Dendritic cell treated with granulocyte-macrophage colony-stimulating factor and Interleukin-4, amounts not matched to agents 40 ng/mL and 50 ng/mL, for 4 days (primary cell): ENCODE data around the gene SELENOH.
"Not testable (repeated sequence)": the region's sequence is repeated elsewhere in the genome, so short reads cannot be mapped to it uniquely, and the experiment has no call there.

Experiments
- H3K27ac Mint-ChIP-seq: one replicate; pipeline ENCODE4 v1.8.0; 2022; ENCODE audit warnings: mild to moderate bottlenecking, mixed read lengths
- H3K27me3 Mint-ChIP-seq: one replicate; pipeline ENCODE4 v1.8.0; 2022; ENCODE audit warnings: mild to moderate bottlenecking, mixed read lengths
- H3K36me3 Mint-ChIP-seq: one replicate; pipeline ENCODE4 v1.8.0; 2022; ENCODE audit warnings: low read depth, mixed read lengths
- H3K4me1 Mint-ChIP-seq: one replicate; pipeline ENCODE4 v1.8.0; 2022; ENCODE audit warnings: low read depth, mixed read lengths
- H3K4me3 Mint-ChIP-seq: one replicate; pipeline ENCODE4 v1.8.0; 2022; ENCODE audit warnings: mild to moderate bottlenecking, moderate library complexity, mixed read lengths
- H3K9me3 Mint-ChIP-seq: one replicate; pipeline ENCODE4 v1.8.0; 2022; ENCODE audit warnings: mixed read lengths
- intact Hi-C: fragments of 100-400 bp; cut with micrococcal nuclease; formaldehyde crosslinking; loops from one replicate; pipeline ENCODE4 v1.15.0; 2022

Gene SELENOH, protein sequence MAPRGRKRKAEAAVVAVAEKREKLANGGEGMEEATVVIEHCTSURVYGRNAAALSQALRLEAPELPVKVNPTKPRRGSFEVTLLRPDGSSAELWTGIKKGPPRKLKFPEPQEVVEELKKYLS

DNA sequence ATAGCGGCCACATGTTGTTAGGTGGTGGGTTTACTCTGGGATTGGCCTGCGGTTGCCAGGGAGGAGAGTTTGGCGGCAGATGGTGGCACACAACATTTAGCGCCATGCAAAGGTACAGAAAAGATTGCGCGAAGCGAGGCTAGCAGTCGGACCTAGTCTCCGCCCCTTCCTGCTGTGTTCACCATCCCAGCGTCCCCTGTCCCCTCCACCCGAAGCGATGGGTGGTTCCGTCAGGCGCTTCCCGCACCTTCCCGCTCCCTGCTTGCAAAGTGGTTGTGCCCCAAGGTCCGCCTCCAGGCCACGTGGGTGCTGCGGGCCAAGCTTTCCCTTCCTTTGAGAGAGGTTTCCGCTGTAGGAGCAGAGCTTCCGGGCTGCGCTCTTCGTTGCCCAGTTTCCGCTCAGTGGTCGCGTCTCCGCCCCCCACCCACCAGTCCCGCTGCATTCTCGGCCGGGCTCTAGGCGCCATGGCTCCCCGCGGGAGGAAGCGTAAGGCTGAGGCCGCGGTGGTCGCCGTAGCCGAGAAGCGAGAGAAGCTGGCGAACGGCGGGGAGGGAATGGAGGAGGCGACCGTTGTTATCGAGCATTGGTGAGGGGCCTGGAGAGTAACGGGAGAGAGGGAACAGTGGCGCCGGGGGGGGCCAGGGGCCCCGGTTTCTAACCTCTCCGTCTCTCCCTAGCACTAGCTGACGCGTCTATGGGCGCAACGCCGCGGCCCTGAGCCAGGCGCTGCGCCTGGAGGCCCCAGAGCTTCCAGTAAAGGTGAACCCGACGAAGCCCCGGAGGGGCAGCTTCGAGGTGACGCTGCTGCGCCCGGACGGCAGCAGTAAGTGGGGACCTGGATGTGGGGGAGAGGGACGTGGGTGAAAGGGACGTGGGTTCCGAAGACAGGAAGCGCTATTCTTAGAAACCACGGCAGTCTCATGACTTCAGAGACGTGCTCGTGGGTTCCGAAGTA lies at the start of gene SELENOH:
Gene SELENOH (plus strand): TSS at position 360 of the 955 bp plus-strand sequence. CDS start 105 bp downstream, at position 465.
- H3K27ac Mint-ChIP-seq: peak within 1 kb of the TSS; percentile 99
- H3K9me3 Mint-ChIP-seq: no peaks in the 10 kb centered on the region
- no peaks in the 10 kb centered on the region for H3K27me3 Mint-ChIP-seq
- peak within 1 kb of the TSS; percentile 89 for H3K4me3 Mint-ChIP-seq
- H3K36me3 Mint-ChIP-seq: peaks cover 92% of the 10 kb centered on the region
- peaks cover 19% of the 10 kb centered on the region for H3K4me1 Mint-ChIP-seq
- intact Hi-C loops: loop anchor here (1.0 kb wide), 2 partner anchors 29 to 84 kb away; partner anchors contain the start of genes CLP1, MED19 and TMX2

- H3K36me3 Mint-ChIP-seq: peaks cover 99% of the 10 kb centered on the region
- H3K4me1 Mint-ChIP-seq: no peaks in the 10 kb centered on the region
- no peak overlapping the region for H3K4me3 Mint-ChIP-seq
- no peaks in the 10 kb centered on the region for H3K9me3 Mint-ChIP-seq
- no peaks in the 10 kb centered on the region for H3K27me3 Mint-ChIP-seq
- H3K27ac Mint-ChIP-seq: no peak overlapping the region
- intact Hi-C loops: no loop called here
These were observed 42.4 kb upstream of the SELENOH start for GRCh38 chr11:57698843-57699365.

- no peak overlapping the region for H3K27ac Mint-ChIP-seq
- no peaks in the 10 kb centered on the region for H3K27me3 Mint-ChIP-seq
- H3K9me3 Mint-ChIP-seq: no peaks in the 10 kb centered on the region
- H3K4me3 Mint-ChIP-seq: no peak overlapping the region
- H3K36me3 Mint-ChIP-seq: peaks cover 99% of the 10 kb centered on the region
- intact Hi-C loops: no loop called here
- no peaks in the 10 kb centered on the region for H3K4me1 Mint-ChIP-seq
These were observed 41.5 kb upstream of the SELENOH start for GRCh38 chr11:57699813-57700212.

DNA sequence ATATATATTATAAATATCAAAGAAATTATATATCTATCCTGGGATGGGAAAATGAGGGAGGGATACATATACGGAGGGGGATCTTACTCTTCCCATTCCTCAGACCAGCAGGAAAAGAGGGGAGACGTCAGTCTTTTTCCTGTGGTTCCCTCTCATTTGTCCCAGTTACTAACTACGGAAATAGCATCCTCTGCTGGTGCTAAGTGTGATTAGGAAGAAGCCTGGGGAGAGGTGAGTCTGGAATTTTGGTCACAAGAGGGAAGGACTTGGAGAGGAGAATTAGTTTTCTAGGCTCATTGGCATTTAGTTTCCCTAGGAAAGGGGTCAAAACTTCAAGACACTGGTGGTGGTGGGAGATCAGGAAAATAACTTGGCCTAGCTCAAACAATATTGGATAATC lies 40.9 kb upstream of the SELENOH start:
- Mint-ChIP-seq H3K27ac (no peak overlapping the region), H3K36me3 (peaks cover 99% of the 10 kb centered on the region), H3K4me1 (no peaks in the 10 kb centered on the region), H3K4me3 (no peak overlapping the region), H3K27me3 (no peaks in the 10 kb centered on the region), H3K9me3 (no peaks in the 10 kb centered on the region)
- intact Hi-C loops: no loop called here

- Mint-ChIP-seq H3K4me3 (no peak overlapping the region), H3K27me3 (no peaks in the 10 kb centered on the region)
- intact Hi-C loops: no loop called here
These were observed 38.0 kb upstream of the SELENOH start for GRCh38 chr11:57703341-57703740.

DNA sequence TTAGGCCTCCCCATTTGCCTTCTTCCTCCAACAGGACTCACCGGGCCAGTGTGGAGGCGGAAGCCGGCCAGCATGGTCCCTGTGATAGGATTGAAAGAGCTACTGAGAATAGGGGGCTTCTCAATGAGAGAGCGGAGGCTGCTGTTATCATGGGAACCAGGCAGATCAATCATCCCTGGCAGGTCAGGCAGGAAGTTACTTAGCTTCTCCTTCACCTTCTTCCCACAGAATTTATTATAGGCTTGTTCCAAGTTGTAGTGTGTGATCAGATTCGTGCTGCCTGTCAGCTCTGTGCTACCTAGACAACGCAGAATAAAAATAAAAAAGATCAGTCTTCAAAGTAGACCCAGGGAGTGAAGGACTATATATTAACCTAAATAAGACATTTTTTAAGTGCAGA lies 36.4 kb upstream of the SELENOH start:
- no peaks in the 10 kb centered on the region for H3K27me3 Mint-ChIP-seq
- no peaks in the 10 kb centered on the region for H3K9me3 Mint-ChIP-seq
- intact Hi-C loops: no loop called here
- H3K36me3 Mint-ChIP-seq: peaks cover 84% of the 10 kb centered on the region
- no peak overlapping the region for H3K27ac Mint-ChIP-seq
- H3K4me1 Mint-ChIP-seq: peaks cover 17% of the 10 kb centered on the region
- H3K4me3 Mint-ChIP-seq: no peak overlapping the region

More at GRCh38 chr11:57703341-57703740, 38.0 kb upstream of the SELENOH start:
- Mint-ChIP-seq H3K27ac (no peak overlapping the region), H3K36me3 (peaks cover 84% of the 10 kb centered on the region), H3K9me3 (no peaks in the 10 kb centered on the region), H3K4me1 (peaks cover 8% of the 10 kb centered on the region)

DNA sequence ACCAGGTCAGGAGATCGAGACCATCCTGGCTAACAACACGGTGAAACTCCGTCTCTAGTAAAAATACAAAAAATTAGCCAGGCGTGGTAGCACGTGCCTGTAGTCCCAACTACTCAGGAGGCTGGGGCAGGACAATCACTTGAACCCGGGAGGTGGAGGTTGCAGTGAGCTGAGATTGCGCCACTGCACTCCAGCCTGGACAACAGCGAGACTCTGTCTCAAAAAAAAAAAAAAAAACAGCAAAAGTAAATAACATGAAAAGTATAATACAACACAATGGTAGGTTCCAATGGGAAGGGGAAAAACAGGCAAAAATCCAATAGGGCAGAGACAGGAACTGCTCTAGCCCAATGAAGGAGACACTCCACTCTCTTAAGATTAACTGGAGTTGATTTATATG lies 35.9 kb upstream of the SELENOH start:
- H3K9me3 Mint-ChIP-seq, H3K27me3 Mint-ChIP-seq, H3K4me3 Mint-ChIP-seq, H3K27ac Mint-ChIP-seq, intact Hi-C loops: not testable (repeated sequence)
- peaks cover 83% of the 10 kb centered on the region for H3K36me3 Mint-ChIP-seq
- peaks cover 22% of the 10 kb centered on the region for H3K4me1 Mint-ChIP-seq

DNA sequence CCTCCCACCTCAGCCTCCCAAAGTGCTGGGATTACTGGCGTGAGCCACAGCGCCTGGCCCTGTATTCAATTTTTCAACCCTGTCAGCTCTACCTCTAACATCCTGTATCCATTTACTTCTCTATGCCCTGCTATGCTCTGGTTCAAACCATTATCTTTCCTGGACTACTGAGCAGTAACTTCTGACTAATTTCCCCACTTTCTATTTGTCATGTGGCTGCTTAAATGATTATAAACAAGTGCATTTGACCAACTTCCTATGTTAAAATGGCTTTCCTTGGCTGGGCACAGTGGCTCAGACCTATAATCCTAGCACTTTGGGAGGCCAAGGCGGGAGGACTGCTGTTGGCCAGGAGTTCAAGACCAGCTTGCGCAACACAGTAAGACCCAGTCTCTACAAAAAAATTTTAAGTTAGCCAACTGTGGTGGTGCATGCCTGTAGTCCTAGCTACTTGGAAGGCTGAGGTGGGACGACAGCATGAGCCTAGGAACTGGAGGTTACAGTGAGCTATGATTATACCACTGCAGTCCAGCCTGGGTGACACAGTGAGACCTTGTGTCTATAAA lies 31.4 kb upstream of the SELENOH start:
- Mint-ChIP-seq H3K4me1 (peaks cover 50% of the 10 kb centered on the region), H3K4me3 (no peak overlapping the region), H3K9me3 (no peaks in the 10 kb centered on the region), H3K27ac (peak overlapping the region; percentile 13), H3K36me3 (peaks cover 54% of the 10 kb centered on the region), H3K27me3 (no peaks in the 10 kb centered on the region)
- intact Hi-C loops: no loop called here

DNA sequence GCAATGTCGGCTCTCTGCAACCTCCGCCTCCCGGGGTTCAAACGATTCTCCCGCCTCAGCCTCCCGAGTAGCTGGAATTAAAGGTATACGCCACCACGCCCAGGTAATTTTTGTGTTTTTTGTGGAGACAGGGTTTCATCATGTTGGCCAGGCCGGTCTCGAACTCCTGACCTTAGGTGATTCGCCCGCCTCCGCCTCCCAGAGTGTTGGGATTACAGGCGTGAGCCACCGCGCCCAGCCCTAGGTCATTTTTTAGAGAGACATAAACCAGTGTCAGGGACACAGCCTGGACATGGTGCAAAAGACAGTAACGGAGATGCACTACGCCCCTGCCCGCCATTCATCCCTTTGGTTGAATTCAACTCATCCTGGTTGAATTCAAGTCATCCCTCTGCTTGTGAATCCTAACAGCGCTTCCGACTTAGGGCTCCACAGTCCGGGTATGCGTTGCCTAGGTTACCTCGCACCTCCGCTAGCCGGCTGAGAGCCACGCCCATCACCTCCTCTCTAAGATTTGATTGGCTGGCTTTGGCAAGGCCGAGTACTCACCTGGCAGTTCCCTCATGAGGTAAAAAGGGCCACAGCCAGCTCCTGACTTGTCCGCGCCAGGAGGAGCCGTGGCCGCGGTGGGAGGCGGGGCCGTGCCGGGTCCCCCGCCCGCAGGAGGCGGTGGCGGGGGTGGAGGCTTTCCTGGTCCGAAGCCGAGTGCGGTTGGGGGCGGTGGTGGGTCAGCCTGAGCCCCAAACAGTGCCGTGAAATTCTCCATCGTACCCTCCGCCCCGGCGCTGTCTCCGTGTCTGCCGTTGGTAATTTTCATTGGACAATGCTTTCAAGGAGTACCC lies 29.7 kb upstream of the SELENOH start, which contains the start of gene MED19:
Gene MED19 (minus strand): TSS at position 802 of the 842 bp plus-strand sequence. CDS start 36 bp downstream, at position 766.
- peak within 1 kb of the TSS; percentile 98 for H3K27ac Mint-ChIP-seq
- H3K27me3 Mint-ChIP-seq: no peaks in the 10 kb centered on the region
- peaks cover 50% of the 10 kb centered on the region for H3K4me1 Mint-ChIP-seq
- no peaks in the 10 kb centered on the region for H3K9me3 Mint-ChIP-seq
- peak within 1 kb of the TSS; percentile 97 for H3K4me3 Mint-ChIP-seq
- intact Hi-C loops: loop anchor here (1.0 to 2.0 kb wide), 5 partner anchors 30 to 142 kb away; partner anchors contain the start of genes CLP1 and SELENOH
- peaks cover 41% of the 10 kb centered on the region for H3K36me3 Mint-ChIP-seq

GRCh38 chr11:57712256-57713150 lies 28.8 kb upstream of the SELENOH start, which contains the start of gene TMX2:
TSS of gene TMX2 (plus strand) at chr11:57712593. CDS start at chr11:57712619, 26 bp downstream.
- H3K9me3 Mint-ChIP-seq: no peaks in the 10 kb centered on the region
- intact Hi-C loops: loop anchor here (1.0 to 2.0 kb wide), 4 partner anchors 29 to 88 kb away; partner anchors contain the start of genes CLP1 and SELENOH
- H3K27me3 Mint-ChIP-seq: no peaks in the 10 kb centered on the region
- H3K4me3 Mint-ChIP-seq: peak within 1 kb of the TSS; percentile 97
- peak within 1 kb of the TSS; percentile 98 for H3K27ac Mint-ChIP-seq
- peaks cover 48% of the 10 kb centered on the region for H3K36me3 Mint-ChIP-seq
- H3K4me1 Mint-ChIP-seq: peaks cover 47% of the 10 kb centered on the region

- peaks cover 37% of the 10 kb centered on the region for H3K4me1 Mint-ChIP-seq
- no peaks in the 10 kb centered on the region for H3K9me3 Mint-ChIP-seq
- peak overlapping the region; percentile 98 for H3K27ac Mint-ChIP-seq
- intact Hi-C loops: loop anchor here (2.0 kb wide), 2 partner anchors 21 to 87 kb away; no protein-coding TSS in a partner anchor
- H3K4me3 Mint-ChIP-seq: peak overlapping the region; percentile 97
- no peaks in the 10 kb centered on the region for H3K27me3 Mint-ChIP-seq
- peaks cover 52% of the 10 kb centered on the region for H3K36me3 Mint-ChIP-seq
These were observed 27.5 kb upstream of the SELENOH start for GRCh38 chr11:57713835-57714234.

DNA sequence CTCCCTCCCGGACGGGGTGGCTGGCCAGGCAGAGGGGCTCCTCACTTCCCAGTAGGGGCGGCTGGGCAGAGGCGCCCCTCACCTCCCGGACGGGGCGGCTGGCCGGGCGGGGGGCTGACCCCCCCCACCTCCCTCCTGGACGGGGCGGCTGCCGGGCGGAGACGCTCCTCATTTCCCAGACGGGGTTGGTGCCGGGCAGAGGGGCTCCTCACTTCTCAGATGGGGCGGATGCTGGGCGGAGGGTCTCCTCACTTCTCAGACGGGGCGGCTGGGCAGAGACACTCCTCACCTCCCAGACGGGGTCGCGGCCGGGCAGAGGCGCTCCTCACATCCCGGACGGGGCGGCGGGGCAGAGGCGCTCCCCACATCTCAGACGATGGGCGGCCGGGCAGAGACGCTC lies 24.6 kb upstream of the SELENOH start:
- H3K27ac Mint-ChIP-seq, H3K27me3 Mint-ChIP-seq, H3K9me3 Mint-ChIP-seq, intact Hi-C loops, H3K4me3 Mint-ChIP-seq: not testable (repeated sequence)
- peaks cover 55% of the 10 kb centered on the region for H3K36me3 Mint-ChIP-seq
- H3K4me1 Mint-ChIP-seq: peaks cover 17% of the 10 kb centered on the region
